Tibial nerve (tissue), 4 donors: ENCODE measurements around the gene CLSTN1. TPM values are rescaled to one million over a fixed set of nuclear protein-coding genes. Genes with fewer than 3 reads are reported as not detected.
"Not testable (repeated sequence)": the region's sequence is repeated elsewhere in the genome, so short reads cannot be mapped to it uniquely, and the experiment has no call there.

Experiments
- DNase-seq, 2 donors: peaks; one replicate each; pipeline ENCODE4 v3.0.0-alpha.2; 2019; ENCODE audit warnings: low spot score in 2 of 2
- H3K27ac ChIP-seq, 4 donors: fragments of 200-600 bp; sonication (generic) in 3 of 4; one replicate each; pipeline ENCODE4 v1.5.1; 2017 to 2019; ENCODE audit warnings: mild to moderate bottlenecking in 1 of 4
- H3K27me3 ChIP-seq, 2 donors: fragments of 200-600 bp; sonication (generic) in 1 of 2; one replicate each; pipeline versions ENCODE4 v1.5.1 to v1.6.0; 2017 to 2019
- H3K36me3 ChIP-seq, 3 donors: fragments of 200-600 bp; sonication (generic); one replicate each; pipeline ENCODE4 v1.5.1; 2018 to 2019
- H3K4me1 ChIP-seq, 4 donors: fragments of 200-600 bp; sonication (generic) in 3 of 4; one replicate each; pipeline ENCODE4 v1.5.1; 2017 to 2019
- H3K4me3 ChIP-seq, 4 donors: fragments of 200-600 bp; sonication (generic) in 3 of 4; one replicate each; pipeline ENCODE4 v1.5.1; 2017 to 2019; ENCODE audit warnings: mild to moderate bottlenecking in 1 of 4, moderate library complexity in 1 of 4
- H3K9me3 ChIP-seq, 4 donors: fragments of 200-600 bp; sonication (generic) in 3 of 4; one replicate each; pipeline ENCODE4 v1.5.1; 2017 to 2019
- CTCF ChIP-seq, 5 experiments: fragments of 200-600 bp in 3 of 5; fragments of 450-650 bp in 2 of 5; sonication (generic) in 3 of 5; IDR thresholded peaks; one replicate each; pipeline ENCODE4 v1.5.1; 2016 to 2019; ENCODE audit warnings: antibody characterized with exemption in 5 of 5, mild to moderate bottlenecking in 3 of 5, moderate library complexity in 2 of 5
- EP300 ChIP-seq, 2 donors: sonication (generic); formaldehyde crosslinking; IDR thresholded peaks; one replicate each; pipeline ENCODE4 v1.6.1; 2017; ENCODE audit warnings: antibody characterized with exemption in 2 of 2, mild to moderate bottlenecking in 1 of 2
- POLR2A ChIP-seq, 2 donors: fragments of 450-650 bp; IDR thresholded peaks; one replicate each; pipeline ENCODE4 v1.6.1; 2017; ENCODE audit warnings: antibody characterized with exemption in 2 of 2, mild to moderate bottlenecking in 2 of 2, moderate library complexity in 2 of 2
- WGBS, 2 donors: methylation state at CpG; one replicate each; pipeline ENCODE4 v1.1.5; 2018; 5-methylcytosine and 5-hydroxymethylcytosine counted together
- total RNA-seq, 4 donors: library from RNA; depleted of rRNA; stranded (reverse); fragments of >200 nt; gene quantifications; one replicate each; pipeline ENCODE4 v1.1.0, GENCODE V29; 2016

Gene CLSTN1
- total RNA-seq, 4 donors from 2014 or later = 60.9 to 90.6 (median 72.5) TPM

- TF ChIP-seq CTCF (IDR thresholded peaks at IDR 0.05) = no peak
- TF ChIP-seq POLR2A (IDR thresholded peaks at IDR 0.05) = no peak
- no peak for TF ChIP-seq EP300 (IDR thresholded peaks at IDR 0.05)
- no peak for DNase-seq
- peaks cover 0 to 4% (median 0%) of the 10 kb centered on the region in 4 donors for H3K4me1 ChIP-seq
- H3K36me3 ChIP-seq = peaks cover 0 to 78% (median 13%) of the 10 kb centered on the region in 3 donors
- 66 to 70% methylated on average over 3 of the region's 3 CpGs for WGBS, 2 donors
- no peaks in the 10 kb centered on the region for H3K27me3 ChIP-seq
- no peaks in the 10 kb centered on the region for H3K9me3 ChIP-seq
- H3K27ac ChIP-seq = no peak overlapping the region
- no peak overlapping the region for H3K4me3 ChIP-seq
These were observed 71.8 kb downstream of the CLSTN1 start for GRCh38 chr1:9751971-9752370.

- Histone ChIP-seq H3K27ac (no peak overlapping the region), H3K4me1 (no peaks in the 10 kb centered on the region), H3K27me3 (no peaks in the 10 kb centered on the region), H3K36me3 (peaks cover 0 to 94% (median 8%) of the 10 kb centered on the region in 3 donors), H3K9me3 (no peaks in the 10 kb centered on the region), H3K4me3 (no peak overlapping the region)
- WGBS, 2 donors = 94 to 95% methylated on average over 14 of the region's 14 CpGs
- TF ChIP-seq EP300 (IDR thresholded peaks at IDR 0.05) = no peak
- no peak for TF ChIP-seq CTCF (IDR thresholded peaks at IDR 0.05)
- TF ChIP-seq POLR2A (IDR thresholded peaks at IDR 0.05) = no peak
- DNase-seq = no peak
These were observed 74.4 kb downstream of the CLSTN1 start for GRCh38 chr1:9749361-9749760.

GRCh38 chr1:9748391-9748790 is 75.4 kb downstream of the CLSTN1 start:
- not testable (repeated sequence) for H3K4me3 ChIP-seq, H3K27ac ChIP-seq, H3K4me1 ChIP-seq, H3K27me3 ChIP-seq, H3K9me3 ChIP-seq, DNase-seq
- 95 to 98% methylated on average over 9 of the region's 9 CpGs for WGBS, 2 donors
- peaks cover 3 to 94% (median 5%) of the 10 kb centered on the region in 3 donors for H3K36me3 ChIP-seq

- H3K36me3 ChIP-seq = peaks cover 3 to 94% (median 5%) of the 10 kb centered on the region in 3 donors
- 87 to 91% methylated on average over 7 of the region's 7 CpGs for WGBS, 2 donors
- no peaks in the 10 kb centered on the region for H3K4me1 ChIP-seq
- H3K9me3 ChIP-seq = no peaks in the 10 kb centered on the region
- TF ChIP-seq POLR2A (IDR thresholded peaks at IDR 0.05) (no peak), EP300 (IDR thresholded peaks at IDR 0.05) (no peak), CTCF (IDR thresholded peaks at IDR 0.05) (no peak)
- DNase-seq = no peak
- H3K4me3 ChIP-seq = no peak overlapping the region
- H3K27ac ChIP-seq = no peak overlapping the region
- no peaks in the 10 kb centered on the region for H3K27me3 ChIP-seq
These were observed 77.1 kb downstream of the CLSTN1 start for GRCh38 chr1:9746651-9747050.

GRCh38 chr1:9746211-9746610 is 77.6 kb downstream of the CLSTN1 start:
- no peak overlapping the region for H3K4me3 ChIP-seq
- H3K9me3 ChIP-seq = no peaks in the 10 kb centered on the region
- H3K36me3 ChIP-seq = peaks cover 3 to 94% (median 5%) of the 10 kb centered on the region in 3 donors
- no peak for DNase-seq
- TF ChIP-seq CTCF (IDR thresholded peaks at IDR 0.05) = no peak
- TF ChIP-seq POLR2A (IDR thresholded peaks at IDR 0.05) = no peak
- no peak for TF ChIP-seq EP300 (IDR thresholded peaks at IDR 0.05)
- H3K27me3 ChIP-seq = no peaks in the 10 kb centered on the region
- no peak overlapping the region for H3K27ac ChIP-seq
- H3K4me1 ChIP-seq = no peaks in the 10 kb centered on the region
- WGBS, 2 donors = 83 to 84% methylated on average over 3 of the region's 3 CpGs
